ENCODE measurements around the gene PIGO. TPM values are rescaled to one million over a fixed set of nuclear protein-coding genes. Genes with fewer than 3 reads are reported as not detected.

Gene PIGO
- polyA plus RNA-seq, 1 of the 3 experiments (the other 2 are of a cell fraction): 31.0 TPM

DNA sequence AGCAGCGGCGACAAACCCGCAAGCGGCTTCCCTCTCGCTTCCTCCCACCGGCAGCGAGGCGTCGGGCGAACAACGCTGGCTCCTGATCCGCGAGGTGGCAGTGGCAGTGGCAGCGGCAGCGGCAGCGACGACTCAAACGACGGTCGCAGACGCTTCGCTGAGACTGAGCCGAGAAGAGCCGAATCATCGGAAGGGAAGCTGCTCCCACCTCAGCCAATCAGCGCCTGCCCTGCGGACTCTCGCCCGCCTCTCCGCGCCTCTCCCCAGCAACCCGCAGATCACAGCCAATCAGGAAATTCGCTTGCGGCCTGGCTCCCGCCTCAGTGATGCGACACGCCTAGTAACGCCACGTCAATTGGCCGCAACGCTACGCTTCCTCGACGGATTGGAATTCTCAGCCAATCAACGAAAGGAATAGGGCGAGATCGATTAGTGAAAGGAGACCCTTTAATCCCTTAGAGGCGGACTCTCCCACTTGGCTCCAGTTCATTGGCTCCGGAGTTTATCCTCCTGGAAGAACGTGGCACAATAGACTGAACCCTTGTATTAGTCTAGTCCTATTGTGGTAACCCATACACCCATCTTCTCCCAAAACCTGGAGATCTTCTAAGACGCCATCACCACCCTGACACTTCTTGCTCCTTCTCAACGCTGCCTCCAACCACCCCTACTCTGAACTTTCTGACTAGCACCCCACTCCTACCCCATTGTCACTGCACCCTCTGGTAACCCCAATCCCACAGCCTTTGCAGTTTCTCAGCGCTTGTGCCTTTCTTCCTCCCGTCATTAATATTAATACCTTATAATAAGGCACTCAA is 23.7 kb downstream of the PIGO start, which contains the start of gene VCP (continued):
- TF ChIP-seq, protein P1, sequence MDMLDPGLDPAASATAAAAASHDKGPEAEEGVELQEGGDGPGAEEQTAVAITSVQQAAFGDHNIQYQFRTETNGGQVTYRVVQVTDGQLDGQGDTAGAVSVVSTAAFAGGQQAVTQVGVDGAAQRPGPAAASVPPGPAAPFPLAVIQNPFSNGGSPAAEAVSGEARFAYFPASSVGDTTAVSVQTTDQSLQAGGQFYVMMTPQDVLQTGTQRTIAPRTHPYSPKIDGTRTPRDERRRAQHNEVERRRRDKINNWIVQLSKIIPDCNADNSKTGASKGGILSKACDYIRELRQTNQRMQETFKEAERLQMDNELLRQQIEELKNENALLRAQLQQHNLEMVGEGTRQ (IDR thresholded peaks at IDR 0.05; ENCODE audit: borderline replicate concordance, low read depth, low read length): no peak
- TF ChIP-seq TEAD4 (IDR thresholded peaks at IDR 0.05; ENCODE audit: borderline replicate concordance, insufficient read depth) (no peak), FOXJ3 (CRISPR knock-in tag; IDR thresholded peaks at IDR 0.05) (no peak), TAF1 (IDR thresholded peaks at IDR 0.05; ENCODE audit: borderline replicate concordance, low read depth, low read length) (peak; percentile 86), JUND (IDR thresholded peaks at IDR 0.05) (no peak), YY1 (IDR thresholded peaks at IDR 0.05; ENCODE audit: low read depth) (no peak)
- TF ChIP-seq, protein P2, sequence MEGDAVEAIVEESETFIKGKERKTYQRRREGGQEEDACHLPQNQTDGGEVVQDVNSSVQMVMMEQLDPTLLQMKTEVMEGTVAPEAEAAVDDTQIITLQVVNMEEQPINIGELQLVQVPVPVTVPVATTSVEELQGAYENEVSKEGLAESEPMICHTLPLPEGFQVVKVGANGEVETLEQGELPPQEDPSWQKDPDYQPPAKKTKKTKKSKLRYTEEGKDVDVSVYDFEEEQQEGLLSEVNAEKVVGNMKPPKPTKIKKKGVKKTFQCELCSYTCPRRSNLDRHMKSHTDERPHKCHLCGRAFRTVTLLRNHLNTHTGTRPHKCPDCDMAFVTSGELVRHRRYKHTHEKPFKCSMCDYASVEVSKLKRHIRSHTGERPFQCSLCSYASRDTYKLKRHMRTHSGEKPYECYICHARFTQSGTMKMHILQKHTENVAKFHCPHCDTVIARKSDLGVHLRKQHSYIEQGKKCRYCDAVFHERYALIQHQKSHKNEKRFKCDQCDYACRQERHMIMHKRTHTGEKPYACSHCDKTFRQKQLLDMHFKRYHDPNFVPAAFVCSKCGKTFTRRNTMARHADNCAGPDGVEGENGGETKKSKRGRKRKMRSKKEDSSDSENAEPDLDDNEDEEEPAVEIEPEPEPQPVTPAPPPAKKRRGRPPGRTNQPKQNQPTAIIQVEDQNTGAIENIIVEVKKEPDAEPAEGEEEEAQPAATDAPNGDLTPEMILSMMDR (IDR thresholded peaks at IDR 0.05): no peak
- TF ChIP-seq, protein P3, sequence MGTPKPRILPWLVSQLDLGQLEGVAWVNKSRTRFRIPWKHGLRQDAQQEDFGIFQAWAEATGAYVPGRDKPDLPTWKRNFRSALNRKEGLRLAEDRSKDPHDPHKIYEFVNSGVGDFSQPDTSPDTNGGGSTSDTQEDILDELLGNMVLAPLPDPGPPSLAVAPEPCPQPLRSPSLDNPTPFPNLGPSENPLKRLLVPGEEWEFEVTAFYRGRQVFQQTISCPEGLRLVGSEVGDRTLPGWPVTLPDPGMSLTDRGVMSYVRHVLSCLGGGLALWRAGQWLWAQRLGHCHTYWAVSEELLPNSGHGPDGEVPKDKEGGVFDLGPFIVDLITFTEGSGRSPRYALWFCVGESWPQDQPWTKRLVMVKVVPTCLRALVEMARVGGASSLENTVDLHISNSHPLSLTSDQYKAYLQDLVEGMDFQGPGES (IDR thresholded peaks at IDR 0.05; ENCODE audit: low read depth, low read length): peak; percentile 67

DNA sequence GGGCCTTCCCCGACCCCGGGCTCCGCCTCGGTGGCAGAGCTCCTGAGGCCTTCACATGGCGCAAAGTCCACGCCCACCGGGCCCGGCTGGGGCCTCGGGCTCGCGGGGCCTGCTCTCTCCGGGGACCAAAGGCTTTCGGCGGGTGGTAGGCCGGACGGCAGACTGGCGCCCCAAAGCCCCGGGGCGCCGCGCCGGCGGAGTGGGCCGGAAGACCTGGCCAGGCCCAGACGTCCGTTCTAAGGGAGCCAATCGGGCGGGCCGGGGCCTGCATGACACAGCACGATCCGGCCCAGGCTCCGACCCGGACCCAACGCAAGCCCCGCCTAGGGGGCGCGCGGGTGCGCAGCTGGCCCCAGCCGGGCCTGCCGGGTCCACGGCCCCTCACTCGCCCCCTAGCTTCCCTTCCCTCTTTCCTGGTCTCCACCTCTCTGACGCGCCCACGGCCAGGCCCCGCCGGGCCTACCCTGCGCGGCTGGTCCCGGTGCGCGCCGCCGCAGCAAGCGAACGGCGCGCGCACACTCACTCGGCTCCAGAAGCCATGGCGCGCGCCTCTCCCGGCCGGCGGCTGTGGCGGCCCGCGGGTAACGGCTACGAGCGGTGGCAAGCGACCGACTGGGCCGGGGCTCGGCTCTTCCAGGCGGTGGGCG is 24.5 kb downstream of the PIGO start:
- Histone ChIP-seq H3K27me3 (ENCODE audit: insufficient read depth) (no peaks in the 10 kb centered on the region), H3K9me2 (no peaks in the 10 kb centered on the region), H3K4me3 (ENCODE audit: low read depth in 2 of 2, low read length in 1 of 2) (peak overlapping the region; percentile 89 to 97), H3K9me3 (no peaks in the 10 kb centered on the region), H3K4me1 (ENCODE audit: control insufficient read depth in 1 of 2, insufficient read depth in 2 of 2, low read depth in 1 of 2, low read length in 1 of 2) (peaks cover 21 to 22% of the 10 kb centered on the region in 2 experiments), H4K20me1 (ENCODE audit: insufficient read depth) (peaks cover 54% of the 10 kb centered on the region), H3K4me2 (peak overlapping the region; percentile 95), H3K27ac (ENCODE audit: low read depth in 2 of 2, low read length in 1 of 2) (peak overlapping the region; percentile 97 to 100), H2AFZ (ENCODE audit: low read depth) (no peak overlapping the region; the same call in 1 of the 2 replicates), H3K36me3 (replicated peaks in 1 of 2; ENCODE audit: control insufficient read depth in 1 of 2, insufficient read depth in 2 of 2, low read length in 1 of 2) (peaks cover 30 to 48% of the 10 kb centered on the region in 2 experiments), H3F3A (replicated peaks; ENCODE audit: insufficient read depth) (peaks cover 24% of the 10 kb centered on the region), H3K79me2 (ENCODE audit: insufficient read depth) (peaks cover 54% of the 10 kb centered on the region), H3K9ac (peak overlapping the region; percentile 100)
- DNase-seq: peak; percentile 92
- CTCF ChIA-PET: interaction anchor here (1.0 to 3.2 kb wide), 7 partner anchors 9 to 80 kb away, joined by 3 to 19 read pairs (median 4); partner anchors contain the start of genes FANCG and PIGO
- POLR2A ChIA-PET: interaction anchor here (0.6 to 2.6 kb wide), 18 partner anchors 8 to 501 kb away, joined by 3 to 16 read pairs (median 4); partner anchors contain the start of genes DNAJB5, FANCG, PIGO and STOML2
- 0% methylated on average over 18 of the region's 79 CpGs for WGBS (ENCODE audit: low lambda C conversion rate)
- TF ChIP-seq, protein P3 (IDR thresholded peaks at IDR 0.05; ENCODE audit: low read depth, low read length): no peak
- TF ChIP-seq, protein P4, sequence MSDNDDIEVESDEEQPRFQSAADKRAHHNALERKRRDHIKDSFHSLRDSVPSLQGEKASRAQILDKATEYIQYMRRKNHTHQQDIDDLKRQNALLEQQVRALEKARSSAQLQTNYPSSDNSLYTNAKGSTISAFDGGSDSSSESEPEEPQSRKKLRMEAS (IDR thresholded peaks at IDR 0.05; ENCODE audit: low read depth): peak; percentile 42; the same call in 1 of the 2 replicates
- TF ChIP-seq RFX5 (IDR thresholded peaks at IDR 0.05; ENCODE audit: low read length) (peak; percentile 78), NRF1 (IDR thresholded peaks at IDR 0.05; ENCODE audit: low read depth, low read length) (peak; percentile 41), ELF1 (IDR thresholded peaks at IDR 0.05) (no peak; the same call in 1 of the 2 replicates), JUND (IDR thresholded peaks at IDR 0.05) (peak; percentile 5; the same call in 1 of the 2 replicates), FOSL2 (IDR thresholded peaks at IDR 0.05; ENCODE audit: borderline replicate concordance, low read depth) (no peak), FOXM1 (IDR thresholded peaks at IDR 0.05; ENCODE audit: low read depth) (no peak), TEAD4 (IDR thresholded peaks at IDR 0.05; ENCODE audit: borderline replicate concordance, insufficient read depth) (no peak), YY1 (IDR thresholded peaks at IDR 0.05; ENCODE audit: low read depth) (peak; percentile 28; the same call in 1 of the 2 replicates), SIN3A (IDR thresholded peaks at IDR 0.05; ENCODE audit: borderline replicate concordance, low read depth, low read length) (peak; percentile 83; the same call in 1 of the 2 replicates)
- TF ChIP-seq, protein P5, sequence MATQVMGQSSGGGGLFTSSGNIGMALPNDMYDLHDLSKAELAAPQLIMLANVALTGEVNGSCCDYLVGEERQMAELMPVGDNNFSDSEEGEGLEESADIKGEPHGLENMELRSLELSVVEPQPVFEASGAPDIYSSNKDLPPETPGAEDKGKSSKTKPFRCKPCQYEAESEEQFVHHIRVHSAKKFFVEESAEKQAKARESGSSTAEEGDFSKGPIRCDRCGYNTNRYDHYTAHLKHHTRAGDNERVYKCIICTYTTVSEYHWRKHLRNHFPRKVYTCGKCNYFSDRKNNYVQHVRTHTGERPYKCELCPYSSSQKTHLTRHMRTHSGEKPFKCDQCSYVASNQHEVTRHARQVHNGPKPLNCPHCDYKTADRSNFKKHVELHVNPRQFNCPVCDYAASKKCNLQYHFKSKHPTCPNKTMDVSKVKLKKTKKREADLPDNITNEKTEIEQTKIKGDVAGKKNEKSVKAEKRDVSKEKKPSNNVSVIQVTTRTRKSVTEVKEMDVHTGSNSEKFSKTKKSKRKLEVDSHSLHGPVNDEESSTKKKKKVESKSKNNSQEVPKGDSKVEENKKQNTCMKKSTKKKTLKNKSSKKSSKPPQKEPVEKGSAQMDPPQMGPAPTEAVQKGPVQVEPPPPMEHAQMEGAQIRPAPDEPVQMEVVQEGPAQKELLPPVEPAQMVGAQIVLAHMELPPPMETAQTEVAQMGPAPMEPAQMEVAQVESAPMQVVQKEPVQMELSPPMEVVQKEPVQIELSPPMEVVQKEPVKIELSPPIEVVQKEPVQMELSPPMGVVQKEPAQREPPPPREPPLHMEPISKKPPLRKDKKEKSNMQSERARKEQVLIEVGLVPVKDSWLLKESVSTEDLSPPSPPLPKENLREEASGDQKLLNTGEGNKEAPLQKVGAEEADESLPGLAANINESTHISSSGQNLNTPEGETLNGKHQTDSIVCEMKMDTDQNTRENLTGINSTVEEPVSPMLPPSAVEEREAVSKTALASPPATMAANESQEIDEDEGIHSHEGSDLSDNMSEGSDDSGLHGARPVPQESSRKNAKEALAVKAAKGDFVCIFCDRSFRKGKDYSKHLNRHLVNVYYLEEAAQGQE (IDR thresholded peaks at IDR 0.05; ENCODE audit: low read depth, low read length): 0 out of 2 replicates have a peak, but pooled peaks have one; percentile 4
- TF ChIP-seq, protein P1 (IDR thresholded peaks at IDR 0.05; ENCODE audit: borderline replicate concordance, low read depth, low read length): no peak
